Bone marrow (tissue), 2 donors: ENCODE measurements around the gene RET.

Experiments used
- DNase-seq, 2 donors: peaks; one replicate each; lab custom pipeline; 2025; lab: John Stamatoyannopoulos, UW

RET gene

DNA sequence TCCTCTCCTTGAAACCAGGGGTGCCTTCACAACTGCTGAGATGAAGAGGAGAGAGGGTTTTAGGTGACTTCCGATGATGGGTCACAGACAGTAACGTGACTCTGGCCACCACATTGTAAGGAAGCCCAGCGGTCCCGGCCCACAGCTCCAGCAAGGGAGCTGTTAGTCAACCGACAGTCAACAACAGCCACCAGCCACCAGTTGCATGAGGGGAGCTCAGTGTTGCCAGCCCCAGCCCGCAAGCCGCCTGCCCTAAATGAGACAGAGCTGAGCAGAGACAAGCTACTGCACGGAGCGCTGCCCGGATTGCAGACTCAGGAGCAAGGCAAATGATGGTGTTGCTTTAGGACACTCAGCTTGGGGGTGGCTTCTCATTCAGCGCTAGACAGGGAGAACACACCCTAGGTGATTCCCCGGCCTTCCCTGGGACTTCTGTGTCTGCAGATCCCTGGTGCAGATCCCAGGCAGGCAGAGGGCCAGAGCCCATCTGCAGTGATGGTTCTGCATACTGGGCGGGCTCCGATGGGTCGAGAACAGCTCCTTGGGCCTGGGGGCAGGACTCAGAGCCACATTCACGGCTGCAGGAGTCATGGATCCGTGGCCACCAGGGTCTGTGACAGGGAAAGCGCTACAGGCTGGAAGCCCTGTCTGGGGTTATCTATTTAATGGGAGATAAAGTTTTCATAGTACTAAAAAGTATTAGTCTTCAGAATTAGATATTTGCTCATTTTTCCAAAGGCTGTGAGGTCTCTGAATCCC lies 14.3 kb upstream of the RET start:
- no peak for DNase-seq

DNA sequence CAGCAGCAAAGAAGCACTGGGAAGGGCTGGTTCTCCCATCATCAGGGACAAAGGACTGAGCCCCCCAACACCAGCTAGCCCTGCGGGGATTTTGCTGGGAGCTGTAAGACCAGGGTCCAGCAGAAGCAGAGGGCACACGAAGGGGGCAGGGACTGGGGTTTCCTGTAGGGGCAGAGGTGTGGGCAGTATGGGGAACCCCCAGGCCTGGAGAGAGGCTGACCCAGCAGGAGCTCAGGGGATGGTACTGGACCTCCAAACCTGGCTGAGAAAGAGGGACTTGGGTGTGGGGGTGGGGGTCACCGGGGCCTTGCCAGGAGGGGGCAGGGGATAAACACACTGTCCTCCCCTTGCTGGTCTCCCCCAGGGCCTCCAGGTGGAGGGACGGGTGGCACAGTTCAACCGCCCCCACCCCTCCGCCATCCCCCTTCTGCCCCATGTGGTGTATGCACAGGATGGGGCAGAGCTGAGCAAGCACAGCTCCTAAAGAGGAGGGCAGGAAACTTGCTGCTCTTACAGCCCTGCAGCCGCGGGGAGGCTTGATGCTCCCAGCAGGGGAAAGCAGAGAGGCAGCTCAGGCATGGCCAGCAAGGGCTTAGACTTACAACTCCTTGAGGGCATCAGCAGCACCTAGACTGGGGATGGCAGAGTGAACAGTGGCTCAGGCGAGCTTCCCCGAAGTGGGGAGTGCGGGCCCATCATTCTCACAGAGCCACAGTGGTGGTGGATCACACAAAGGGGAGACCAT lies 12.4 kb upstream of the RET start:
- no peak for DNase-seq

DNA sequence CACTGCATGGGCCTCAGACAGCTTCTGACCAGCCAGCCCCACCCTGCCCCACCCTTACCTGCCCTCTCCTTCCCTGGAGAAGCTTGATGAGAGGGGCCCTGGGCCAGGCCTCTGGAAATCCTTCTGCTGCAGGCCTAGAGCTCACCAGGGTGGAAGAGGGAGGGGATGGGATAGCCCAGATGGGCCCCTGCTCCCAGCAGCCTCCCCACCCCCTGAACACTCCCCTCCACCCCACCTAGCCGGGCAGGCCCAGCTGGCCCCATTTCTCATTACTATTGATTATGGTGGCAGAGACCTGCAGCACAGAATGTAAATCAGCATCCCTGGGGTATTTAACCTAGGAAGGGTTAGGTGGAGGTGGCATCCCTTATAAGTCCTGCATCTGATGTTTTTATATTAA lies 11.6 kb upstream of the RET start:
- DNase-seq, result no peak

DNA sequence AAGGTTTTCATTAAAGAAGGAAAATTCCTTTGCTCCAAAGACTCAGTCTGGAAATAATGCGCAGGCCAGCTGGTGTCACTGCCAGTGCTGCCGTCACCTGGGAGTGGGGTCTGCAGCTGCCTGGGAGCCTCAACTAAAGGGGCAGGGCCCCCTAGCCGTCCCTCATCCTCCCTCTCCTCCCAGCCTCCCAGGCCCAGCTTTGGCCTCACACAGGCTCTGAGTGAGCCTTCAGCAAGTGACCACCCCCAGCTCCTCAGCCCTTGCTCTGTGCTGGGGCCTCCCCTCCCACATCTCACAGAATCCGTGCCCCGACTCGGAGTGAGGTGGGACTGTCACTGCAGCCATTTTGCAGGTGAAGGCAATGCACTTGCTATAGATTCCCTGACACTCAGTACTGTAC lies 11.1 kb upstream of the RET start:
- DNase-seq, result no peak

DNA sequence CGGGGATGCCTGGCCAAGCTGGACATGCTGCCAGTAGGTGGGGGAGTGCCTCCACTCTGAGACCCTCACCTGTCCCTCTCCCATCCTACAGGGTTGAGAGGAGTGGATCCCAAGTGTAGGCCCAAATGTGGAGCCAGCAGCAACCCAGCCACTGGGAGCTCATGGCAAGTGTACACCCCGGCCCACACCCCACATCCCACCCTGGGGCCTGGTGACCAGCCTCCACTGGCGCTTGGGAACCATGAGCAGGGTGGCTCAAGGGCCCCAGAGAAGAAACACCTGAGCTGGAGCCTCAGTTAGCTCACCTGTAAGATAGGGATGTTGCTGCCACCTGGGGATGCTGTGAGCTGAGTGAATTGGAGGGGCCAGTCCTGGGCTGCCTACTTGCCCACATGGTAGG lies 10.4 kb upstream of the RET start:
- DNase-seq, result no peak

DNA sequence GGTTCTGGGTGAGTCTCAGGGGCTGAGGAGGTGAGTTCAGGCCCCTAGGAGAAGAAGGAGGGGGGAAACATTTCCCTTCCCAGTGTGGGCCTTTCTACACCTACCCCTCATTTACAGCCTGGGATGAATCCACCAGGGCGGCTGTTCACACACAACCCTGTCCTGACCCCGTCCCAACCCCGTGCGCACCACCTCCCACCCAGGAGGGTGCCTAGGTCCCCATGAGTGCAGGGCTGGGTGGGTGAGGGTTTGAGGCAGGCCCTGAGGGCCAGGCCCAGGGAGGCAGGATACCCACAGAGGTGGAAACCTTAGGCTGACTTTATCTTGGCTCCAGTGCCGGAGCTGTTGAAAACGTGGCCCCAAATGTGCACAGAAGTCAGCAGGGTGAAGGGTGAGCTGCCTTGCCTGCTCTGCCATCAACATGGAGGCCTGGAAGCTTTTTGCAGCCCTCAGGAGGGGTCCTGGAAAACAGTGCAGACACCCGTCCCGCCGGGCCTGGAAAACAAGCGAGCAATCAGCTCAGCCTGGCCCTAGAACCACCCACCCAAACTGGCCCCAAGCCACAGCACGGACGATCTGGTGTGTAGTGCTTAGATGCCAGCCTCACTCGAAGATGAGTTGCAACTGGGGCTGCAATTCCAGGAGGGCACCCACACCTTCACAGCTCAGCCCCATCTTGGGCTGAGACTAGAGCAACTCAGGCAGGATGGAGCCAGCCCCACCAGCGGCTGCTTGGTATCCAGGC lies 9.3 kb upstream of the RET start:
- DNase-seq, result no peak

DNA sequence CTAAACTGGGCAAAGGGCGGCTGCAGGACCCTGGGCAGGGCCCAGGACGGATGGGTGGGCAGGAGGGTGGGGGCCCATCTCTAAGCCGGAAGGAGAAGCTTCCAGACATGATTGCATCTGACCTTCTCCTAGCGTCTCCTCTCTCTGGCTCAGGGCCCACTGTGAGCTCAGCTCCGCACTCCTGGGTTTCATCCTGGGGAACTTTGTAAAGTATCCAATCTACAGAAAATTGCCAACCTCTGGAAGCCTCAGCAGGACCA lies 8.8 kb upstream of the RET start:
- no peak for DNase-seq

DNA sequence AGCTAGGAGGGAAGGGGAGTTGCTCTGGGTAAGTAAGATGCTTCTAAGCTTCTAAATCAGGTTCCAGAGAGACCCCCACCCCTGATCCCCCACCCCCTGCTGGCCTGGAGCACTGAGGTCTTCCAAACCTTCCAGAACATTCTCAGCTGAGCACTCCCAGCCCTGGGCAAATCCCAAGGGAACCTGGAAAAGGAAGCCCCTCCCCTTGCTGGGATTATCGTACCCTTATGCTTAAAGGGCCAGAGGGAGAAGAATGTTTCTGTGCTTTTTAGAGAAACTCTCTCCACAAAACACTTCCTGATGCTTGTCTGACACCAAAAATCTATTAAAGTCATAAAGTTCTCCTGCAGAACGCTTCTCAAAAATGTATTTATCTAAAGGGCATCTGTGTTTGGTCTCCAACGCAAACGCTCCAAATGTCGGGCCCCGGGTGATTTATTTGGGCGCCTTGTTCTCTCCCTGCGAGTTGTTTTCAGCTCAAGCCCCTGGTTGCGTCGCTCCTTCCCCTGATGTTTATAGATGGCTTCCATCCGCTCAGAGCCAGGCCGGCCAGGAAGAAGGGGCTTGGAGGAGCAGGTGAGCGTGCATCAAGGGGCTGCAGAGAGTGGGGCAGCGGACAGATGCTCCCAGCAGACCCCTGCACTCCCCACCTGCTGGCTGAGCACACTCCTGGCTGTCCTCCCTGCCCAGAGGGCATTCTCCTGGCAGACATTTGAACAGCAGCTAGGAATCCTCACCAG lies 8.2 kb upstream of the RET start:
- no peak for DNase-seq

DNA sequence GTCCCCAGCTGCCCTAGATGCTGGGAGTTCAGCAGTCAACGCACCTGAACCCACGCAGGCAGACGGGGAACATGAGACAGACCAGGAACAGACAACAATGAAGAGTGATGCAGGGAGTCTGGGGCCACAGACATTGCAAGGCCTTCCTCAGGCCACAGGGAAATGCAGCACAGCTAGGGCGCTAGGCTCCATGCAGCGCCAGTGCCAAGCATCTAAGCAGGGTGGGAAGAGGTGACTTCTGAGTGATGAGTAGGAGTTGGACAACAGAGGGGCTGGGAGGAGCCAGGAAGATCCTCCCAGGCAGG lies 7.7 kb upstream of the RET start:
- DNase-seq, result no peak

DNA sequence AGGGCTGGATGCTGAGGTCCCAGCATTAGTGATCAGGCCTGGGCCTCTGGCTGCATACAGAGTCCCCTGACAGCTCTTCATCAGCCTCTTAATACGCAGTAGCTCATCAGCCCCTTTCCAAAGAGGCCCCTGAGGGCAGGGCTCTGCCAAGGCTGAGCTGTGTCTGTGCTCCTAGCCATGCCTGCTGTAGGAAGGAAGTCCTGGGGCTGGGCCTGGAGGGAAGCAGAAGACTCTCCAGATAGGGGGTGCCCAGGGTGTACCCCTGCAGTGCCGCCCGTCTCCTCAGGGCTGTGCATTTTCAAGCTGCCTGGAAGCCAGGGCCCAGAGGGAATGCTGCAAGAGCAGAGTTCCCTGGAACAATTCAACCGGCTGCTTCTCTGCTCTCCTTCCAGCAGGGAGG lies 7.3 kb upstream of the RET start:
- DNase-seq, result no peak

DNA sequence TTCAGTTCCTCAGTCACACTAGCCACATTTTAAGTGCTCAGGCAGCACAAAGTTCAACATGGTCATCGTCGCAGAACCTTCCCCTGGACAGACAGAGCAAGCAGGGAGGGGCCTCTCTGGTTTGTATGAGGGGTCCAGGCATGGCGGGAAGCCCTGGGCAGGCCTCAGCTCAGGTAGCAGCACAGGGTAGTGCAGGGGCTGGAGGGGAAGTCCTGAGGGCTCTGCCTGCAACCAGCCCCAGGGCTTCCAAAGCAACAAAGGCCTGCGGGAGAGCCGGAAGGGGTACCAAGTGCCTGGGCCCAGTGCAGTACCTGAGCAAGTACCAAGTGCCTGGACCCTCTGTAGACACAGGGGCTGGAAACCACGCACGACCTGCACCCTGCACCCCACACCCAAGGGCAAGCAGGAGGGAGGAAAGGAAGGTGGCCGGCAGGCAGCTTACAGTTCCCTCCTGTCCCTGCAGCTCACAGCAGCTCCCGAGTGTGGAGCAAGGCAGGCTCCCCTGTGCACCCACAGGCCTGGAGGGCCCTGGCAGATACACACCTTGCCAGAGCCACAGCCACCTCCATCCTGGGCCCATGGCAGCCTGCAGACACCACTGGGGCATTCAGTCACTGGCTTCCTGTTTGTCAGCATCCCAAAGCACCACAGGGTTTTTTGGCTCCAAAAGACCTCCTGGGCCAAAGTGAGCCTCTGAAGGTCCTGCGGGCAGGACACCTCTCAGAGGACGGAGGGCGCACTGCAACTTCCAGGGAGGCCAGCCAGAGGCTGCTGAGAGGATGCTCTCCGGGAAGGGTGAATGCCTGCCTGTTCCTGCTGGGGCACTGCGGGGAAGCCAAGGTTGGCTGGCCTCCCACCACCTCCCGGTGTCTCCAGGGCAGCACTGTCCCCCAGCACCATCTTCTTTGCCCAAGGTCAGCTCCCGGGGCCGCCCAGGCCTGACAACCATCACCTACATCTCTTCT lies 6.5 kb upstream of the RET start:
- no peak for DNase-seq

DNA sequence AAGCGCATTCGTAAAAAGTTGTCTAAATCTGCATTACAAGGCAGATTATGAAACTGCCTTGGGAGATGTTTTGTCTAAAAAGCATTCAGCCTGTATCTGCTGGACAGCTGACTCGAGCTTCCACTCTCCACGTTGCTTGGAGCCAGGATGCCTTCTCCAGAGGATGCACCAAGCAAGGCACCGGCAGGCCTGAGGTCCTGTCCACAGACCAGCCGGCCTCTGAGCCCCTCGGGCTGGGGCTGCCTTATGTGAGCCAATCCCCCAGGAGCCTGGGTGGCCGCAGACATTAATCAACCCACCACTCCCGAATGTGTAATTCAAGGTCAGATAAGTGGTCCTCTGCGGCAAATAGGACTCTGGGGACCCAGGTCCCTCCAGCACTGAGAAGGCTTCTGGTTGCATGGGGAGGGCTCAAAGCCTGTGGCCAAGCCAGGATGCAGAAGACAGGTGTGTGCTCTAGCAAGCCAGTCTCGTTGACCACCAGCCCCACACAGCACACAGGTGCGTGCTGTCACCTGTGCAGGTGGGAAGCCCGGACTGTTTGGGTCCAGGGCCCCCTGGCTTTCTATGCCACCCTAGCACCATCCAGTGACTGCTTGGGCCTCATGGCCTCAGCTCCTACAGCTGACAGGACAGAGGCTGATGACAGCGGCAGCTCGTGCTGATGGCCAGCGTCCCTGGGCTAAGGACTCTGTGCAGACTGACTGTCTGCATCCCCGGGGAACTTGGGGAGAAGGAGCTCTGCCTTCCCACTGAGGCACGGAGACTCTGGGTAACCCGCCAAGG lies 4.8 kb upstream of the RET start:
- DNase-seq, result no peak

DNA sequence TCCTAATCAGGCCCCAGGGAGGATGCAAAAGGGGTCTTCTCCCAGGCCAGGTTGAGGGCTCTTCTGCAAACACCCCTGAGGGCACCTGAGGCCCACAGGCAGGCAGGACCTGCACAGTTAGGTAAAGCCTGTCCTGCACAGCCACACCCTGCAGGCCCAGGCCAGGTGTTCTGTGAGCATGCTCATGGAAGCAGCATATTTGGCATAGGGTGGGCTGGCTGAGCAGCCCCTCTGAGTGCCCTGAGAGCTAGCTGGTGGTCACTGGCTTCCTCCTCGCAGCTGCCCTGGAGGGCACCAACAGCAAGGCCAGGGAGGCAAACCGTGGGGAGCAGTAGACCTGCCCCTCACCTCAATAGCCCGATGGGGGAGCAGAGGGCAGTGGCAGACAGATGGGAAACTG lies 3.7 kb upstream of the RET start:
- no peak for DNase-seq

DNA sequence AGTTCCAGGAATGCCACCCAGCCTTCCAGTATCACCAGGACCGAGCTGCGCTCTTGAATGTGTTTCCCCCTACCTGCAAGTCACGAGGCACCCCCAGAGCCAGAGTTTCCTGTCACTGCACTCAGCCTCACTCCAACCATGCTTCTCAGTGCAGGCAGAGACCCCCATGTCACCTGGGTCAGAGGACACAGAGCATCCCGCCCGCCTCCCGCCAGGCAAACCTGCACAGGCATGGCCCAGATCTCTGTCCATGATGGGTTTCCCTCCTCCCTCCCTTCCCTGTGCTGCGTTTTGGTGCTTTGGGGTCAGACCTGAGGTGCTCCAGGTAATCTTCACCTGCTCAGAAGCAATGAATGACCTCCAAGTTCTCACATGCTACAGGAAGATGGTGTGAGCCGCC lies 3.1 kb upstream of the RET start:
- no peak for DNase-seq

DNA sequence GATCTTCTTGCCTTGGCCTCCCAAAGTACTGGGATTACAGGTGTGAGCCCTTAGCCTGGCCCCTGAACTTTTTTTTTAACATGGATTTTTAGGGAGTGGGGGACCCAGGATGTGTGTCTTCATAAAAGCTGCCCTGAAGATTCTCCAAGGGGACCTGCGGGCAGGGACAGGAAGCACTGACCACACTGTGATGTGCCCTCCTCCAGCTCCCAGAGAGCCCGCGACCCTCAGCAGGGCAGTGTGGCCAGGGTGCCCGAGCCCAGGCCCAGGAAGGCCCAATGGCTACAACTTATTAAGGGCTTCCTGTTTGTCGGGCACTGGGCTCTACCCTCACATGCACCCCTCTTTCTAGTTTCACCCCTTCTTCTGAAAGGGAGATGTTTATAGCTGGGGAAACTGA lies 2.5 kb upstream of the RET start:
- no peak for DNase-seq

DNA sequence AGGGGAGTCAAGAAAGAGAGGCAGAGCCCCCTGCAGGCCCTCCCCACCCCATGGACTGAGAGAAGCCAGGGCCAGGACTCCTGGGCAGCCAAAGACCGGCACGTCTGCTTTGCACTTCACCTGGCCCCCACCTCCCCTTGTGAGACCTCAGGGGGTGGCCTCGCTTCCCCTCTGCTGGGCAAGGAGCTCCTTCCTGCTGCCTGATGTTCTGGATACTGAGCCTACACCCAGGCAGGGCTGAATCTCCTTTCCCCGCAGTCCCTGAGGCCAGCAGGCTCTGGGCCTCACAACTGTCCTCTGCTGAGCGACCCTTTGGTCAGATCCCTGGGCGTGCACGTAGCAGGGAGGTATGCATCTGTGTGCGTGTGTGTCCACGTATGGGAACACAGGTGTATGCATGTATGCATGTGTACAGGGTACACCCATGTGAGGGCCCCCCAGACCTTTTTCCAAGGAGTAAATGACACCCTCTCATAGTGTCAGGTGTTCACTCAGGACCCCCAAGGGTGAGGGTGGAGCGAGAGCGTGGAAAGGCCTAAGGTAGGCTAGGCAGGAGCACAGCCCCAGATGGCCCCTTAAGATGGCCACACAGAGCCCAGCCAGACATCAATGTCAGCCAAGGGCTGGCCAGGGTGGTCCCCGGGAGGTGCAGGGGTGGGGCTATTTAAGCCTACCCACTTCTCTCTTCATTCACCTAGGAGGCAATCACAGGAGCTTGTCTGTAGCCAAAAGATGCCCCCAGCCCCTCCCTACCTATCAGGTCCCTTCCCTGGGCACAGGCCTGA lies 1.9 kb upstream of the RET start:
- no peak for DNase-seq

DNA sequence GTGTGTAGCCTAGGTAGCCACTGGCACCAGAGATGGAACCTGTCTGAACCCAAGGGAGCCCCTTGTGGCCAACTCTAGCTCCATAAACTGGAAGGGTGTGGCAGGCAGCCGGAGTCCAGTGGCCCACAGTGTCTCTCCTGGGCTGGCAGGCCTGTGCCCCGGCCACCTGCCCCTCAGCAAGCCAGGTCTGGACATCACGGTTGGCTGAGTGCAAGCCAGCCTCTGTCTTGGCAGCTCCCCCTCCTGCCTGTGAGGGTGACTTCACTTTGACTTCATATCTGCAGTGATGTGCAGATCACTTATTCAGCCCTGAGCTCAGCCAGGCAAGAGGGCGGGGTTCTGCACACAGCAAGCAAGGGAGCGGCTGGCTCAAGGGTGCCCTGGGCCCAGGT lies 1.3 kb upstream of the RET start:
- DNase-seq, result no peak

DNA sequence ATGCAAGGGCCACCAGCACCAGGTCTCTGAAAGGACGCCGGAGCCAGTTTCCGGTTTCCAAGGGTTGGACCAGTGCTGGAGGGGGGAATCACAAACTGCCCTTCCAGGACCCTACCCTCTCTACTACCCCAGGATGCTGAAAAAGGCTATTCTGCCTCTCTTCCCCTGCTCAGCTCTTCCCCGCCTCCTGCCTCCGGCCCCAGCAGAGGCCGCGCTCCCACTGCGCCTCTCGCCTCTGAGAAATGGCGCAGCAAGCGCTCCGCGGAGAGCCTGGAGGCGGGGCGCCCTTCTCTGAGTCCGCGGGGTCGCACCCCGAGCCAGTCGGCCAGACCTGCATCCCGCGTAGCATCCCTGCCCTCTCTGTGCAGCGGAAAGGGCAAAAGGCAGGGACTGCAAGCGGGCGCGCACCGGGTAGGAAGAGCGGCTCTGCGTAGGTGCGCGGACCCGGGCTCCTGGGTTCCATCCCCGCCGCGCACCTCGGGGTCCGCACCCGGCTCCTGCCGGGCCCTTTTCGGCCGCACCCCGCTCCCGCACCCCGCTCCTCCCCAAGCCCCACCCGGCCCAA lies 476 bp upstream of the RET start:
- no peak for DNase-seq

DNA sequence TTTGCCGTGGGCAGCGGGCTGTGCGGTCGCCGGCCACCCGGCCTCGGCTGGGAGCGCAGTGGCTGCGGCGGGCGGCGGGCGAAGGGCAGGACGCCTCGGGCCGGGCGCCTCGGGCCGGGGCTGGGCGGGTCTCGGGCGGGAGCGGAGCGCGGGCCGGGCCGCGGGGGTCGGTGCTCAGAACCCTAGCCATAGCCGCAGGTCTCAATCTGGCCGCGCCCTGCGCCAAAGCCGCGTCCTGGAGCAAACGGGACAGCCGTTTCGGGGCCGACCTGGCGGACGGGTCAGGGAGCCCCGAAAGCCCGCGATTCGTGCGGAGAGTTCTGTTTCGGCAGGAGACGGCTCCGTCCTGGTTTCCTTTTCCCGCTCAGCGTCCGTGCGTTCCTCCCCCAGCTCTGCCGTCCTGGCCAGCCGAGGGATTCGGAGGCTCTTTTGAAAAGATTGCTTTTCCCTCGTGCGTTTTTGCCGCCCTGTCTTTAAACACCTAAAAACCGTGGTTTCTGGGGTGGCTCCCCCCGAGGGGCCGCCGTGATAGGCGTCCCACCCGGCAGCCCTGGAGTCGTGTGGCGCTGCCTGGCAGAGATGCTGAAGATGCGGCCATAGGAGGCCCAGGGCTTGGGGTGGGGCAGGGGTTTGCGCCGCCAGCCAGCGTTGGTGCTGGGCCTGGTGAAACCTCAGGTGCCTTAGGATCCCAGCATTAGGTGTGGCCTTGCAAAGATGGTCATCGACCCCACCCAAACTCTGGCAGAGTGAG lies 727 bp downstream of the RET start:
- DNase-seq, result no peak
